GOT3 (cell line): ENCODE measurements around the gene RBM46.
"Not testable (repeated sequence)": the region's sequence is repeated elsewhere in the genome, so short reads cannot be mapped to it uniquely, and the experiment has no call there.

Experiments
- DNase-seq: peaks from one replicate; lab custom pipeline; 2025; ENCODE audit warnings: mixed read lengths; lab: John Stamatoyannopoulos, UW

RBM46 gene

DNA sequence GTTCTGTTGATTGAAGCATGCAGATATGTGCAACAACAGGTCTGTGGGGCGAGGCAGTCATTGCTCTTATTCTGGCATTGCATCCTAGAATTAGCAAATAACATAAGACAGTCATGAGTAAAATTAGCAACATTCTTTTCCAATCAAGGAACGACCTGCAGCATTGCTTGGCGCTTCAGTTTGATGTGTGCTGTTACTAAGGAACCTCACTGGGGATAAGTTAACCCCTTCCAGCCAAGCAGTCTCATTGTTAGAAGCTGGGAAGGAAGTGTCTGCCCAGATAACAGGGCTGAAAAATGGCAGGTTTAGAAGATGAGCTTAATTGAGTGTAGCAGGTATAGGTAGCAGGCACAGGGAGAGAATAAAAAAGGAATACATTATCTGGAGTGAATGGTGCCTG, 55.4 kb downstream of the RBM46 start:
- no peak for DNase-seq

DNA sequence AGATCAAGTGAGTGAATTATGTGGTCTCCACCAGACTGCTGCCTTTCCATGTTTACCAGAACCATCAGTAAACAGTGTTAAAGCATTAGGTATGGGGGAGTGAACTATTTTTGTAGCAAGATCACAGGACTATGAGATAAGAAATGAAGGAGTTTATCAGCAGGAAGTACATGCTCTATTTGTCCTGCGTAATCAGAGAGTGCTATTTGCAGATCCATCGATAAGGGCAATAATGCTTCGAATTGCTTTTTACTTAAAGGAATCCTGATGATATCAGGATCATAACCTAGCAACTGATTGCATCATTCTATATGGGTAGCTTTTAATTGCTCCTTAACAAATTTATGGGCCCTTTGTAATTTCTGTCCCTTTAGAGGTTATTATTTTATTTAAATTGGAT, 57.1 kb downstream of the RBM46 start:
- DNase-seq, result no peak

DNA sequence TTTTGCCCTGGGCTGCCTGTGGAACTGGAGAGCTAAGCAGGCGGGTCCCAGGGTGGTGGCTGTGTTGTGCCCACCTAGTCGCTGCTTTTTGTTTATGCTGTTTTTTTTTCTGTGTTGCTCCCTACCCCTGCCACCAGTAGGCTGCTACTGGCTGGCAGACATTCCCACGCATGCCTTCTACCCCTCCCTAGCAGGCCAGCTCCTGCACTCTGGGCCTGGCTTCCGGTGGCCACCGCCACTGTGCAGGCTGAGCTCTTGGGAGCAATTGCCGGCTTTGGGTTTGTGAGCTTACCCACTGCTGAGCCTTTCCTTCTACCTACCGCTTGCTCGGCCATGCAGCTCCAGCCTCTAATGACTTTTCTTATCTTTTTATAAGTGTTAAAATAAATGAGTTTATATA, 57.6 kb downstream of the RBM46 start:
- DNase-seq, result no peak

DNA sequence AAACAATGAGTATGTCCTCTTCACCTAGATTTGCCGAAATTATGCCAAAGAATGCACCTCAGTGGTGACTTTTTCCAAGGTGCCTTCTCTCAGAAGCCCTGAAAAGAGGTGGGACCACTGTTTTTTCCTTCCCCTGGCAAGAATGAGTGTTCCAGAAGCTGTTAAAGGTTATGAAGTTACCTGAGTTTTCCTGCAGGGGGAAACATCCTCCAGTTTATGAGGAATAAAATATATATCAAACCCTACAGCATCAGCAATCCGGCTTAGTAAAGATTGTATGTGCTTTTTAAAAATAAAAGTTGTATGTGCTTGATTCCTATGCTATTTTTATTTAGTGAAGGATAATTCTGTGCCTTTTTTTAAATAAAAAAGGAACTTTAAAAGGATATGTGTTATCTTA, 73.3 kb downstream of the RBM46 start:
- DNase-seq, result no peak

DNA sequence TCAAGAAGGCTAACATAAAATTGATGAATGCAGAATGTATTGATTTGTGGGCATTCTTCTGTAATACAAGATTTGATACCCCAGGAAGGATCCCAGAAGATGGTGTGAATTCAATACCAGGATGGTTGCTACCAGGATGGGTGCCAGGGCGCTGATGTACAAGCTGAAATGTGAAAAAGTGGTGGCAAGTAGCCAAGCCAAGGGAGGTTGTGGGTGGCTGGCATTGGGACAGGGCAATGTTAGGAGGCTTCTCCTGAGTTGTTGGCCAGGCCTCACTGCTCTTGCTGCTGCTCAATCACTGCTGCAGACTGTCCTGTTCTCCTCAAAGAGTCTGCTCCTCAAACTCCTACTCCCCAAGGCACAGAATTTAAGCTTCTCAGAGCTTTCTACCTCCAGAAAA, 77.1 kb downstream of the RBM46 start:
- DNase-seq, result no peak

DNA sequence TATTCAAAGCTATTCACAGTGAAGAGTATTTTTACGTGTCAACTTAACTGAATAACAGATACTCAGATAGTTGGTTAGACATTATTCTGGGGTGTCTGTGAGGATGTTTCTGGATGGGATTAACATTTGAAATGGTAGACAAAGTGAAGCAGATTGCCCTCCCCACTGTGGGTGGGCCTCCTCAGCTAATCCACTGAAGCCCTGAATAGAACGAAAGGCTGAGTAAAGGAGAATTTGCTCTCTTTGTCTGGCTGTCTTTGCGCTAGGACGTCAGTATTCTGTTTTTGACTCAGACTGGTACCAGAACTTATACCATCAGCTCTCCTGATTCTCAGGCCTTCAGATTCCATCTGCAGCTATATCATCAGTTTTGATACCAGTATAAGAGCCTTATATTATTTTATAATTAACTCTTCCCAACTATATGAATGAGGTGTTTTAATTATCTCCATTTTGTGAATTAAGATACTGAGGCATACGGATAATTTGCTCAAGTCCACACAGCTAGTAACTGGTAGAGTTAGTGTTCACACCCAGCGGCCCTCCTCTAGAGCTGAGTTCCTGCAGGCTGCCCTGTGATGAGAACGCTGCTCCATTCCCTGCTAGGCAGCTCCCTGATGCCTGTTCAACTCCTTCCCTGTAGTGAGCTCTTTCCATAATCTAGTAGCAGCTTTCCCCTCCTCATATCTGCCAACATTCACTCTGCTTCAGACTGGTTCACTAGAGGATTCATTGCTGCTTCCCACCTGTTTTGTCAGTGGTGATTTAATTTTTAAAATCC, 87.5 kb downstream of the RBM46 start:
- no peak for DNase-seq

DNA sequence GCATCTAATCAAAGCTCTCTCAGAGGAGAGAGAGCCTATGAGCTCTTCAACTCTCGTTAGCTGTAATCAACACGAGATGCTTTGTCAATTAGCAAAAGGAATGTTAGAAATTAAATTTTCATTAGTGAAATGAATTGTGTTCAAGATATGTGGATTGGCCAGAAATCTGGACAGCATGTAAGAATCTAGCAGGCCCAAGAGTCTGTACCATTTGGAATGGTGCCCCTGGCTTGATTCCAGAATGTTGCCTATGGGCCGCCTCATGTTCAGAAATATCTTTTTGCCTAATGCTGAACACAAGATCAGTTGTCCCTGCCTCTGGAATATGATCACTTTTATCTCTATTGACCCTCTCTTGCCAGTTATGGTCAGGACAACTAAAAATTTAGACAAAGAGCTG, 88.2 kb downstream of the RBM46 start:
- no peak for DNase-seq

DNA sequence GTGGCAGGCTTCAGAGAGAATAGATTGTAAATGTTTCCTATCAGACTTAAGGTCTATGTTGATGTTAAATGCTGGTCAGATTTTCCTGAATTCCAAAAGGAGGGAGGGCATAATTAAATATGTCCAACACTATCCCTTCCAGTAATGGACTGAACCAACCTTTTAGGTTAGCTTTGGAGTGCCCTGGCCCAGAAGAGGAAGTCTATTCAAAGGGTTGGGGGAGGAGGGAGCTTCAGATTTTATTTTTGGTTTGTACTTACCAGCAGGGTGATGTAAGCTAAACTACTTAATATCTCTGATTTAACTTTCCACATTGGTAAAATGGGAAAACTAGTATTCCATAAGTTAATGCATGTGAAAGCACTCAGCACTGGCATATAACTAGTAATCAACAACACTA, 91.1 kb downstream of the RBM46 start:
- no peak for DNase-seq

DNA sequence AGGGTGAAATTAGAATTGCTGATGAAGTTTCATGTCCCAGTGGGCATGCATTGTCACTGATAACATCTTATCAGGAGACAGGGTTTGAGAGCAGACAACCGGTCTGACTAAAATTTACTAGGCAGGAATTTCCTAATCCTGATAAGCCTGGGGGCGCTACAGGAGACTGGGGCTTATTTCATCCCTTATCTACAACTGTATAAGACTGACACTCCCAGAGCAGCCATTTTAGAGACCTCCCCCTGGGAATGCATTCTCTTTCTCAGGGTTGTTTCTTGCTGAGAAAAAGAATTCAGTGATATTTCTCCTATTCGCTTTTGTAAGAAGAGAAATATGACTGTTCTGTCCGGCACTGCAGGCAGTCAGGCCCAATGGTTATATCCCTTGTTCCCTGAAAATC, 93.0 kb downstream of the RBM46 start:
- DNase-seq, result not testable (repeated sequence)

DNA sequence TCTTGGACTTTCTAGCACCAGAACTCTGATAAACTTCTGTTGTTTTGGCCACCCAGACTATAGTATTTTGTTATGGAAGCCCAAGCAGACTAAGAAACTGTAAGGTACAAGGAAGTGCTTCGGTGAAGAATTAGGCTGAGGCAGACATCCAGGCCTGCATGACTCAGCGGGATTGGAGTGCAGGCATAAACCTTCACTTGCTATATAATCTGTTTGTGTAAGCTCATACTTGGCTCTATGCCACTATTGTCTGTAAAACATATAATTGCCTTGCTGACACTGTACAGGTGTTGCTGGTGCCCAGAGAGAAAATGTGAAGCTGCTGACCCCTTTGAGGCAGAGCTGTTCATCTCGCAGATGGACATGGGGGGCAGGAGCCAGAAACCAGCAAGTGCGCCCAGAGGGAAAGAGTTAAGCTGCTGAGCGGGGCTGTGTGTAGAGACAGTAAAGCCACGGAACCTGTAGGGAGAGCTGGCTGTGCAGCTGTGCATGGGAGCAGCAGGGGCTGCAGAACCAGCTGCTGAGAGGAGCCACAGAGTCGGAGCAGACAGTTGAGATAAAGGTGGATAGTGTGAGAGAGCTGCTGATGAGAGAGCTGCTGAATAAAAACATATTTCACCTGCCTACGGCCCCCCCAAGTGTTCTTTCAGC, 96.2 kb downstream of the RBM46 start:
- no peak for DNase-seq
